RWPE2 (cell line): ENCODE measurements around the gene CAMK2G.

Experiments
- ATAC-seq: fragments of 200-7000 bp; cut with Tn5 transposase; 3 replicates; pipeline ENCODE4 v1.9.1; 2021; ENCODE audit warnings: low read depth
- DNase-seq: peaks from one replicate; pipeline ENCODE4 v3.0.0-alpha.2; 2020; ENCODE audit warnings: low spot score
- H3K27ac ChIP-seq: fragments of 450-650 bp; 2 replicates; pipeline ENCODE4 v1.5.1; 2017; ENCODE audit warnings: mild to moderate bottlenecking; ENCODE audit not compliant: poor library complexity, severe bottlenecking
- H3K27me3 ChIP-seq: fragments of 250-450 bp; sonication (Bioruptor Pico); 2 replicates; pipeline ENCODE4 v1.5.1; 2021; ENCODE audit warnings: mild to moderate bottlenecking, moderate library complexity; ENCODE audit not compliant: insufficient read depth, poor library complexity, severe bottlenecking
- H3K36me3 ChIP-seq: fragments of 250-450 bp; sonication (Bioruptor Pico); 2 replicates; pipeline ENCODE4 v1.5.1; 2020; ENCODE audit warnings: low read depth, mild to moderate bottlenecking, moderate library complexity
- H3K4me1 ChIP-seq: fragments of 250-450 bp; sonication (Bioruptor Pico); 2 replicates; pipeline ENCODE4 v1.5.1; 2021; ENCODE audit warnings: mild to moderate bottlenecking, moderate library complexity; ENCODE audit not compliant: insufficient read depth, poor library complexity, severe bottlenecking
- H3K4me3 ChIP-seq: fragments of 250-450 bp; sonication (Bioruptor Pico); 2 replicates; pipeline ENCODE4 v1.5.1; 2021; ENCODE audit warnings: mild to moderate bottlenecking, moderate library complexity; ENCODE audit not compliant: severe bottlenecking
- H3K9me3 ChIP-seq: fragments of 250-450 bp; sonication (Bioruptor Pico); 2 replicates; pipeline ENCODE4 v1.5.1; 2021; ENCODE audit warnings: mild to moderate bottlenecking, moderate library complexity; ENCODE audit not compliant: severe bottlenecking
- TF ChIP-seq, protein P1 (sequence below): fragments of 450-650 bp; IDR thresholded peaks from one replicate; pipeline ENCODE4 v1.5.1; 2017; ENCODE audit warnings: mild to moderate bottlenecking, moderate library complexity; ENCODE audit not compliant: poor library complexity, severe bottlenecking

Gene CAMK2G

GRCh38 chr10:73781879-73782748 lies 92.2 kb downstream of the CAMK2G start, which contains the start of gene CHCHD1:
Gene CHCHD1, plus strand, starts transcription at chr10:73782048. Its CDS starts 28 bp downstream, at chr10:73782076.
- peak within 1 kb of the TSS; percentile 62 for H3K27ac ChIP-seq
- TF ChIP-seq, protein P1, sequence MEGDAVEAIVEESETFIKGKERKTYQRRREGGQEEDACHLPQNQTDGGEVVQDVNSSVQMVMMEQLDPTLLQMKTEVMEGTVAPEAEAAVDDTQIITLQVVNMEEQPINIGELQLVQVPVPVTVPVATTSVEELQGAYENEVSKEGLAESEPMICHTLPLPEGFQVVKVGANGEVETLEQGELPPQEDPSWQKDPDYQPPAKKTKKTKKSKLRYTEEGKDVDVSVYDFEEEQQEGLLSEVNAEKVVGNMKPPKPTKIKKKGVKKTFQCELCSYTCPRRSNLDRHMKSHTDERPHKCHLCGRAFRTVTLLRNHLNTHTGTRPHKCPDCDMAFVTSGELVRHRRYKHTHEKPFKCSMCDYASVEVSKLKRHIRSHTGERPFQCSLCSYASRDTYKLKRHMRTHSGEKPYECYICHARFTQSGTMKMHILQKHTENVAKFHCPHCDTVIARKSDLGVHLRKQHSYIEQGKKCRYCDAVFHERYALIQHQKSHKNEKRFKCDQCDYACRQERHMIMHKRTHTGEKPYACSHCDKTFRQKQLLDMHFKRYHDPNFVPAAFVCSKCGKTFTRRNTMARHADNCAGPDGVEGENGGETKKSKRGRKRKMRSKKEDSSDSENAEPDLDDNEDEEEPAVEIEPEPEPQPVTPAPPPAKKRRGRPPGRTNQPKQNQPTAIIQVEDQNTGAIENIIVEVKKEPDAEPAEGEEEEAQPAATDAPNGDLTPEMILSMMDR: no peak
- peaks cover 8% of the 10 kb centered on the region for H3K4me1 ChIP-seq
- ATAC-seq (peak; percentile 59), DNase-seq (peak; percentile 86)
- H3K4me3 ChIP-seq: peak within 1 kb of the TSS; percentile 73
- no peaks in the 10 kb centered on the region for H3K27me3 ChIP-seq
- H3K9me3 ChIP-seq: no peaks in the 10 kb centered on the region
- peaks cover 43% of the 10 kb centered on the region for H3K36me3 ChIP-seq

DNA sequence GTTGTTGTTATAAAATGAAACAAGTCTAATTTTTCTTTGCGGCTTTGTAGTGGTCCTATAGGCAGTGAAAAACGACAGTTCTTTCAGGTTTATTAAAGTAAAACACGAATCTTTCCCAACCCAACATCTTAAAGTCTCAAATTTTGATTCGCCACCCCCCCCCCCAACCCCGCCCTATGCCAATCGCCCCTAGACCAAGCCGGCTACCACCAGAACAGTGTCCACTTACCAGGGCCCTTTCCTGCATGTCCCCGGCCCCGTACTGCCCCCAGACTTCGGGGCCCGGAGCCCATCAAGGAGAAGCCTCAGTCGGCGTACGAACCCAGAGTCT lies 92.8 kb downstream of the CAMK2G start:
- H3K9me3 ChIP-seq: no peaks in the 10 kb centered on the region
- ATAC-seq: peak; percentile 14
- H3K27ac ChIP-seq: peak overlapping the region; percentile 62
- H3K36me3 ChIP-seq: peaks cover 49% of the 10 kb centered on the region
- peaks cover 8% of the 10 kb centered on the region for H3K4me1 ChIP-seq
- no peak for DNase-seq
- TF ChIP-seq, protein P1: no peak
- H3K4me3 ChIP-seq: peak overlapping the region; percentile 73
- no peaks in the 10 kb centered on the region for H3K27me3 ChIP-seq

DNA sequence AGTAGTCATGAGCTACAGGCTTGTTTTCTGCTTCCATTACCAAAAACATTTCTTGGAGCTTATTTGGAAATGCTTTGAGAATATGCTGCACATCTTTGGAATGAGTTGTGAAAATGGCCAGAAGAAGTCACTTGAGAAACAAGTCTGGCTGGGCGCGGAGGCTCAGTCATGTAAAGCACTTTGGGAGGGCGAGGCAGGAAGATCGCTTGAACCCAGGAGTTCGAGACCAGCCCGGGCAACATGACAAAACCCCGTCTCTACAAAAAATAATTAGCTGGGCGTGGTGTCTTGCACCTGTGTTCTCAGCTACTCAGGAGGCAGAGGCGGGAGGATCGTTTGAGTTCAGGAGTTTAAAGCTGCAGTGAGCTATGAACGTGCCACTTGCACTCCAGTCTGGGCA lies 93.4 kb downstream of the CAMK2G start:
- ATAC-seq: no peak
- DNase-seq: no peak
- Histone ChIP-seq H3K27me3 (no peaks in the 10 kb centered on the region), H3K27ac (peak overlapping the region; percentile 62), H3K4me3 (peak overlapping the region; percentile 73), H3K4me1 (peaks cover 8% of the 10 kb centered on the region), H3K36me3 (peaks cover 54% of the 10 kb centered on the region), H3K9me3 (no peaks in the 10 kb centered on the region)
- TF ChIP-seq, protein P1: no peak

DNA sequence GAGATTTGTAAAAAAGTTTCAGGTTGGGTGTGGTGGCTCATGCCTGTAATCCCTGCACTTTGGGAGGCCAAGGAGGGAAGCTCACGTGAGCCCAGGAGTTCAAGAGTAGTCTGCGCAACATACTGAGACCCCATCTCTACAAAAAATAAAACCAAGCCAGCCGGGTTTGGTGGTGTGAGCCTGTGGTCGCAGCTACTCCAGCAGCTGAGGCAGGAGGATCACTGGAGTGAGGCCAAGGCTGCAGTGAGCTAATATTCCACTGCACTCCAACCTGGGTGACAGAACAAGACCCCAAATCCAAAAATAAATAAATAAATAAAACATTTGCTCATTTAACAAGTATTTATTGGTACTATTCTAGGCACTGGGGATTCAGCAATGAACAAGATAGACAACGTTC lies 94.1 kb downstream of the CAMK2G start:
- H3K36me3 ChIP-seq: peaks cover 61% of the 10 kb centered on the region
- peak overlapping the region; percentile 73 for H3K4me3 ChIP-seq

More for the DNA sequence above, 94.1 kb downstream of the CAMK2G start:
- TF ChIP-seq, protein P1: no peak
- Histone ChIP-seq H3K27me3 (no peaks in the 10 kb centered on the region), H3K4me1 (peaks cover 15% of the 10 kb centered on the region), H3K9me3 (no peaks in the 10 kb centered on the region), H3K27ac (peak overlapping the region; percentile 62)
- ATAC-seq (no peak), DNase-seq (no peak)
